ENCODE measurements around the gene ZNF638.

Gene ZNF638

DNA sequence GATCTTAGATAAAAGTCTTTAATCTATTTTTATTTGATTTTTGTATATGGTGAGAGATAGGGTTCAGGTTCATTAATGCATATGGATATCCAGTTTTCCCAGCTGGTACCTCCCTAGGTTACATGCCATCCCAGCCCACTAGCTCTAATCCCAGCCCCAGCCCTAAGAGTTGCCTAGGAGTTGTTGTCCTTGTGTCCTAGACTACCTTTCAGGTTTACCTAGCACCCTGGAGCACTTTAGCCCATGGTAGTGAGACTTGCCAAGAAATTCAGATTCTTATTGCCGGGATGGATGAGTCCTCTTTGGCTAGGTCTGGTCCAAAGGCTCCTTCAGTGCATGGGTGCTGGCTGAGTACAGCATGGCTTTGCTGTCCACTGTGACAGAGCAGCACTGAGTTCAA is 40.5 kb downstream of the ZNF638 start:
- DNase-seq = no peak
- no peak overlapping the region for H3K4me3 ChIP-seq
- H3K27ac ChIP-seq = no peak overlapping the region
- no peaks in the 10 kb centered on the region for H3K4me1 ChIP-seq
- no peaks in the 10 kb centered on the region for H3K27me3 ChIP-seq
- peaks cover 38 to 70% (median 49%) of the 10 kb centered on the region in 3 donors for H3K36me3 ChIP-seq
- intact Hi-C loops (cut with DNase I; ENCODE audit: low total_unique reads) = no loop called here
- H3K9me3 ChIP-seq = no peaks in the 10 kb centered on the region
- TF ChIP-seq, protein P1, sequence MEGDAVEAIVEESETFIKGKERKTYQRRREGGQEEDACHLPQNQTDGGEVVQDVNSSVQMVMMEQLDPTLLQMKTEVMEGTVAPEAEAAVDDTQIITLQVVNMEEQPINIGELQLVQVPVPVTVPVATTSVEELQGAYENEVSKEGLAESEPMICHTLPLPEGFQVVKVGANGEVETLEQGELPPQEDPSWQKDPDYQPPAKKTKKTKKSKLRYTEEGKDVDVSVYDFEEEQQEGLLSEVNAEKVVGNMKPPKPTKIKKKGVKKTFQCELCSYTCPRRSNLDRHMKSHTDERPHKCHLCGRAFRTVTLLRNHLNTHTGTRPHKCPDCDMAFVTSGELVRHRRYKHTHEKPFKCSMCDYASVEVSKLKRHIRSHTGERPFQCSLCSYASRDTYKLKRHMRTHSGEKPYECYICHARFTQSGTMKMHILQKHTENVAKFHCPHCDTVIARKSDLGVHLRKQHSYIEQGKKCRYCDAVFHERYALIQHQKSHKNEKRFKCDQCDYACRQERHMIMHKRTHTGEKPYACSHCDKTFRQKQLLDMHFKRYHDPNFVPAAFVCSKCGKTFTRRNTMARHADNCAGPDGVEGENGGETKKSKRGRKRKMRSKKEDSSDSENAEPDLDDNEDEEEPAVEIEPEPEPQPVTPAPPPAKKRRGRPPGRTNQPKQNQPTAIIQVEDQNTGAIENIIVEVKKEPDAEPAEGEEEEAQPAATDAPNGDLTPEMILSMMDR (IDR thresholded peaks at IDR 0.05) = no peak

DNA sequence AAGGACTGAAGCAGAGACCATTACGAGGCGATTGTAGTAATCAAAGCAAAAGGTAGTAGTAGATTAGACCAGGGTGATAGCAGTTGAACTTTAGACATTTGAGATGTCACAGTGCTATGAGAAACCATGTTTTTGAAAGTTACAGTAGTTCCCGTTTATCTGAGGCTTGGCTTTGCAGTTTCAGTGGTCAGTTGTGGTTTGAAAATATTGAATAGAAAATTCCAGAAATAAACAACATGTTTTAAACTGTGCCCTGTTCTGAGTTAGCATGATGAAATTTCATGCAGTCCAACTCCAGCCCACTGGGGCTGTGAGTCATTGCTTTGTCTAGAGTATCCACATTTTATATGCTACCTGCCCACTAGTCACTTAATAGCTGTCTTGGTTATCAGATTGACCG is 47.5 kb downstream of the ZNF638 start:
- H3K36me3 ChIP-seq = peaks cover 41 to 62% (median 42%) of the 10 kb centered on the region in 3 donors
- no peak overlapping the region for H3K27ac ChIP-seq
- H3K27me3 ChIP-seq = no peaks in the 10 kb centered on the region
- no peak for DNase-seq
- no peak overlapping the region for H3K4me3 ChIP-seq
- intact Hi-C loops (cut with DNase I; ENCODE audit: low total_unique reads) = no loop called here
- no peaks in the 10 kb centered on the region for H3K9me3 ChIP-seq
- TF ChIP-seq, protein P1 (IDR thresholded peaks at IDR 0.05) = no peak
- H3K4me1 ChIP-seq = no peaks in the 10 kb centered on the region

DNA sequence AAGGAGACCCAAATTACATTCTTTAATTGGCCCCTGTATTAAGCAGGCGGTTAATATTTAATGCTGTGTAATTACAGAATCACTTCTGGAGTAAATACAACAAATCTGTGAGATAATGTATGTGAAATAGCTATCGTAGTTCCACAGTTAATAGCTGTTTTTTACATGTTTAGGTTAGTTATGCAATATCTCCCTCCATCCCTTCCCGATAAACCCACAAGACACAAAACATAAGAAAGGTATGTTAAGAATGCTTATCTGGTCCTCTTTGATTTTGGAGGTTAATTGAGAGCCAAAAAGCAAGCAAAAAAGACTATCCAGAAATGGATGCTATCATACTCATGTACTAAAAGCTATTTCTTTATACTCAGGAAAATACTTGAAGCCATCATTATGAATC is 49.1 kb downstream of the ZNF638 start:
- intact Hi-C loops (cut with DNase I; ENCODE audit: low total_unique reads) = no loop called here
- Histone ChIP-seq H3K9me3 (no peaks in the 10 kb centered on the region), H3K4me3 (no peak overlapping the region), H3K4me1 (peaks cover 0 to 12% (median 2%) of the 10 kb centered on the region in 4 donors), H3K27ac (no peak overlapping the region), H3K36me3 (peaks cover 29 to 56% (median 41%) of the 10 kb centered on the region in 3 donors), H3K27me3 (no peaks in the 10 kb centered on the region)
- TF ChIP-seq, protein P1 (IDR thresholded peaks at IDR 0.05) = no peak
- DNase-seq = no peak

DNA sequence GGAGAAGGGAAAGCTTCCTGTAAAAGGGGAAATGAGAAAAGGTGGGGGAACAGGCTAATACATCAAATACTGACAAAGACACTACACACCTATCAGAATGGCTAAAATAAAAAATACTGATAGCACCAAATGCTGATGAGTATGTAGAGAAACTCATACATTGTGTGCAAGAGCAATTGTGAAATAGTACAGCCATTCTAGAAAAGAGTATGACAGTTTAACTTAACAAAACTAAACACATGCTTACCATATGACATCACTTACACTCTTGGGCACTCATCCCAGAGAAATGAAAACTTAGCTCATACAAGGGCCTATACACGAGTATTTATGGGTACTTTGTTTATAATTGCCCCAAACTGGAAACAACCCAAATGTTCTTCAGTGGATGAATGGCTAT is 53.4 kb downstream of the ZNF638 start:
- Histone ChIP-seq H3K36me3 (peaks cover 48 to 82% (median 49%) of the 10 kb centered on the region in 3 donors), H3K27ac (no peak overlapping the region), H3K9me3 (no peaks in the 10 kb centered on the region), H3K4me3 (no peak overlapping the region), H3K27me3 (no peaks in the 10 kb centered on the region), H3K4me1 (peaks cover 0 to 12% (median 2%) of the 10 kb centered on the region in 4 donors)
- TF ChIP-seq, protein P1 (IDR thresholded peaks at IDR 0.05) = no peak
- DNase-seq = no peak
- intact Hi-C loops (cut with DNase I; ENCODE audit: low total_unique reads) = no loop called here

DNA sequence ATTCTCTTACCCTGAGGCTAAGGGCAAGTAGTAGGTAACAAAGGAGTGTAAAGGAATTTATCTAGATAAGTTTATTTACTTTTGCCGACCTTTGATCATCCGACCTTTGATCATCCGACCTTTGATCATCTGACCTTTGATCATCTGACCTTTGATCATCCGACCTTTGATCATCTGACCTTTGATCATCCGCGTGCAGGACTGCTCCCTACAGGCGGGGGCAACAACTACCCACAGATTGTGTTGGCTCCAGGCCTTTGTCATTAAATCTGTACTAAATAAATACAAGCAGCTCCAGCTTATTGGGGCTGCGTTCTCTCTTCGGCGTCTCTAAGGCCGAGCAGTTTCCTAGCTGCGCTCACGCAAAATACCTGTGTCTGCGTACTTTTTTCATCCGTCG is 56.6 kb downstream of the ZNF638 start:
- Histone ChIP-seq H3K27me3 (no peaks in the 10 kb centered on the region), H3K4me3 (no peak overlapping the region), H3K4me1 (peaks cover 0 to 12% (median 2%) of the 10 kb centered on the region in 4 donors), H3K36me3 (peaks cover 29 to 79% (median 40%) of the 10 kb centered on the region in 3 donors), H3K27ac (no peak overlapping the region), H3K9me3 (no peaks in the 10 kb centered on the region)
- TF ChIP-seq, protein P1 (IDR thresholded peaks at IDR 0.05) = no peak
- DNase-seq = no peak
- intact Hi-C loops (cut with DNase I; ENCODE audit: low total_unique reads) = no loop called here
